Astrocyte of the spinal cord (primary cell): ENCODE results near the gene CUTA.
"Not testable (repeated sequence)": the region's sequence is repeated elsewhere in the genome, so short reads cannot be mapped to it uniquely, and the experiment has no call there.

Experiments used
- DNase-seq: peaks from one replicate; pipeline ENCODE4 v3.0.0; 2011; ENCODE audit warnings: low read depth, low spot score
- H3K4me3 ChIP-seq: 2 replicates; pipeline ENCODE4 v1.5.1; 2011; ENCODE audit warnings: low read depth, mild to moderate bottlenecking, low read length, moderate library complexity
- CTCF ChIP-seq: IDR thresholded peaks from 2 replicates; pipeline ENCODE4 v1.5.1; 2012; ENCODE audit warnings: low read depth, mild to moderate bottlenecking, low read length, inconsistent platforms
- in situ Hi-C: cut with HindIII; loops from 2 replicates; pipeline ENCODE4 v1.10.0; 2017; ENCODE audit warnings: low sequenced_read_pairs

CUTA gene

GRCh38 chr6:33405386-33405940, 12.4 kb downstream of the CUTA start:
- DNase-seq, result no peak
- in situ Hi-C loops, result no loop called here
- no peak overlapping the region for H3K4me3 ChIP-seq
- TF ChIP-seq CTCF, result no peak

GRCh38 chr6:33404884-33405283, 13.0 kb downstream of the CUTA start:
- H3K4me3 ChIP-seq, result no peak overlapping the region
- in situ Hi-C loops, result no loop called here
- no peak for DNase-seq
- no peak for TF ChIP-seq CTCF

DNA sequence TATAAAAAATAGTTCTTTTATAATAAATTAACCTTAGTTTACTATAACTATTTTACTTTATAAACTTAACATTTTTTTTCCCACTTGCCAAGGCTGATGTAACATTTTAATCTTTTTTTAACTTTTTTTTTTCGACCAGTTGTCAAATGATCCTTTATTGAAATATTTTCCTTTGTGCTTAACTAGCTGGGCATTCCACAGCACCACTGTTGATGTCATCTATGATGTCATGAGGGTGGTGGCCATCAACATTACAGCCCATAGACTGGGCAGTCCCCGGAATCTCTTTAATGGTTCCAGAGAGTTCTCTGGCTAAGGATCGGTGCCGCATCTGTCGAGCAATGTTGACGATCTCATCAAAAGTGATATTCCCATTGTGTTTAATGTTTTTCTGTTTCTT, 18.0 kb downstream of the CUTA start:
- DNase-seq, in situ Hi-C loops, H3K4me3 ChIP-seq: not testable (repeated sequence)

GRCh38 chr6:33398601-33399000, 19.3 kb downstream of the CUTA start:
- DNase-seq, H3K4me3 ChIP-seq, in situ Hi-C loops: not testable (repeated sequence)

GRCh38 chr6:33397541-33397940, 20.4 kb downstream of the CUTA start:
- no peak for DNase-seq
- no peak overlapping the region for H3K4me3 ChIP-seq
- in situ Hi-C loops, result no loop called here
- TF ChIP-seq CTCF, result no peak

DNA sequence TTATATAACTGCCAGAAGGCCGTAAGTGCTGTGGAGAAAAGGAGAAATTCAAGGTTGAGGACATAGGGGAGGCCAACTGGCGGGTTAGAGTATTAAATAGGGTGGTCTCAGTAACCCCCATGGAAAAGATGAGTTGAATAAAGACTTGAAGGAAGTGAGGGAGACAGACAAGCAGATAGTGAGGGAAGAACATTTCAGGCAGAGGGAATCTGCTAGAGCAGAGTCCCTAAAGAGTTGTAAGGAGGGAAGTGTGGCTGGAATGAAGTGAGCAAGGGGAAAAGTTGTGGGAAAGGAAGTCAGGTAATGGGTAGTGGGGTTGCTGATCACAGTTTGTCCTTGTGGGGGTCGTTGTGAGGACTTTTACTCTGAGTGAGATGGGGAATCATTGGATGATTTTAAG, 24.9 kb downstream of the CUTA start:
- no peak for TF ChIP-seq CTCF
- in situ Hi-C loops, result no loop called here
- no peak for DNase-seq
- peak overlapping the region; percentile 85 for H3K4me3 ChIP-seq

DNA sequence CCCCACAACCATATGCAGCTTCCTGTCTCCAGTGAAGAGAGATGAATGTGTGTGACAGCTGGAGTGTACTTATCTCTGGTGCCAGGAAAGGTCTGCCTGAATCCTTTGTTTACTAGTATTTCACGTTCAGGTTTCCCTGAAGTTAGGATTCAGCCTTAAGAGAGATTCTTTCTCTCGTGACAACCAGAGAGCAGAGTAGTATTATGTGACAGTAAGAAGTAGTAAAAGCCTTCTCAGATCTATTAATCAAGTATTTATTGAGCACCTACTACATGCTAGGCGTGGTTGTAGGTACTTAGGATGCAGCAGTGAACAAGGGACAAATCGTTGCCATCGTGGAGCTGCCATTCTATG, 25.3 kb downstream of the CUTA start:
- no peak for DNase-seq
- no peak for TF ChIP-seq CTCF
- peak overlapping the region; percentile 85 for H3K4me3 ChIP-seq
- in situ Hi-C loops, result no loop called here

GRCh38 chr6:33391922-33392594, 25.8 kb downstream of the CUTA start:
- no peak for TF ChIP-seq CTCF
- in situ Hi-C loops, result no loop called here
- DNase-seq, result peak; percentile 25
- peak overlapping the region; percentile 85 for H3K4me3 ChIP-seq
